Activated naive CD8-positive, alpha-beta T cell treated with anti-CD3 and anti-CD28 coated beads, Interleukin-2, amount 10 ng/mL, durations not matched to agents 7 days and 5 days (primary cell): Measurements from ENCODE around the gene MAGI3. TPM values are rescaled to one million over a fixed set of nuclear protein-coding genes. Genes with fewer than 3 reads are reported as not detected.
A peak's percentile ranks its signal among the peaks of the same experiment; 100 is the strongest.

Experiments
- ATAC-seq: fragments of 150-1000 bp; cut with Tn5 transposase; one replicate; pipeline ENCODE4 v1.10.0; 2021; ENCODE audit warnings: low read depth, moderate library complexity
- POLR2A ChIA-PET: fragments of 350-600 bp; sonication (Branson Sonifier 250); formaldehyde crosslinking; loops from one replicate; lab custom pipeline; 2021; ENCODE audit warnings: antibody characterized with exemption; lab: Charles Lee
- DNase-seq: peaks from one replicate; pipeline ENCODE4 v3.0.0; 2021
- H3K27ac Mint-ChIP-seq: one replicate; pipeline ENCODE4 v1.8.0; 2022; ENCODE audit warnings: mild to moderate bottlenecking, mixed read lengths
- H3K27me3 Mint-ChIP-seq: one replicate; pipeline ENCODE4 v1.8.0; 2022; ENCODE audit warnings: mild to moderate bottlenecking, moderate library complexity, mixed read lengths
- H3K36me3 Mint-ChIP-seq: one replicate; pipeline ENCODE4 v1.8.0; 2021; ENCODE audit warnings: mild to moderate bottlenecking, mixed read lengths
- H3K4me1 Mint-ChIP-seq: one replicate; pipeline ENCODE4 v1.8.0; 2021; ENCODE audit warnings: mixed read lengths
- H3K4me3 Mint-ChIP-seq: one replicate; pipeline ENCODE4 v1.8.0; 2022; ENCODE audit warnings: mild to moderate bottlenecking, moderate library complexity, mixed read lengths
- H3K9me3 Mint-ChIP-seq: one replicate; pipeline ENCODE4 v1.8.0; 2021; ENCODE audit warnings: mixed read lengths
- total RNA-seq, 2 experiments: library from RNA; stranded (reverse); gene quantifications; one replicate each; pipeline ENCODE4 v1.2.3, GENCODE V29; 2021

MAGI3 gene
- total RNA-seq, result 1 to 10 TPM; 5.2 to 5.8 TPM

GRCh38 chr1:113389953-113390834 is at the start of gene MAGI3:
MAGI3 (plus strand) TSS chr1:113390515; CDS start chr1:113391034, 519 bp downstream.
- Mint-ChIP-seq H3K9me3 (peaks cover 2% of the 10 kb centered on the region), H3K36me3 (no peaks in the 10 kb centered on the region)
- peak; percentile 96 for DNase-seq

GRCh38 chr1:113353580-113353979 is 36.7 kb upstream of the MAGI3 start:
- H3K4me3 Mint-ChIP-seq, result no peak overlapping the region
- H3K36me3 Mint-ChIP-seq, result no peaks in the 10 kb centered on the region
- ATAC-seq, result no peak
- peaks cover 10% of the 10 kb centered on the region for H3K27me3 Mint-ChIP-seq
- no peak overlapping the region for H3K27ac Mint-ChIP-seq
- no peaks in the 10 kb centered on the region for H3K4me1 Mint-ChIP-seq
- POLR2A ChIA-PET, result no interaction called here
- no peaks in the 10 kb centered on the region for H3K9me3 Mint-ChIP-seq
- no peak for DNase-seq

More at GRCh38 chr1:113389953-113390834, at the start of gene MAGI3:
- peaks cover 45% of the 10 kb centered on the region for H3K27me3 Mint-ChIP-seq
- peak; percentile 98 for ATAC-seq
- H3K4me3 Mint-ChIP-seq, result peak within 1 kb of the TSS; percentile 98
- peak within 1 kb of the TSS; percentile 95 for H3K27ac Mint-ChIP-seq
- peaks cover 26% of the 10 kb centered on the region for H3K4me1 Mint-ChIP-seq
- POLR2A ChIA-PET, result no interaction called here

GRCh38 chr1:113363935-113364334 is 26.4 kb upstream of the MAGI3 start:
- ATAC-seq, result no peak
- H3K27ac Mint-ChIP-seq, result no peak overlapping the region
- H3K4me1 Mint-ChIP-seq, result peaks cover 4% of the 10 kb centered on the region
- no peak overlapping the region for H3K4me3 Mint-ChIP-seq
- H3K27me3 Mint-ChIP-seq, result peaks cover 1% of the 10 kb centered on the region
- H3K9me3 Mint-ChIP-seq, result peaks cover 1% of the 10 kb centered on the region
- no peaks in the 10 kb centered on the region for H3K36me3 Mint-ChIP-seq
- DNase-seq, result no peak
- POLR2A ChIA-PET, result no interaction called here

- no peaks in the 10 kb centered on the region for H3K36me3 Mint-ChIP-seq
- H3K4me1 Mint-ChIP-seq, result peaks cover 10% of the 10 kb centered on the region
- peaks cover 5% of the 10 kb centered on the region for H3K27me3 Mint-ChIP-seq
- no peak overlapping the region for H3K27ac Mint-ChIP-seq
- H3K9me3 Mint-ChIP-seq, result peaks cover 1% of the 10 kb centered on the region
- ATAC-seq (no peak), DNase-seq (no peak)
- H3K4me3 Mint-ChIP-seq, result no peak overlapping the region
- POLR2A ChIA-PET, result no interaction called here
Observed at GRCh38 chr1:113369040-113369439, 21.3 kb upstream of the MAGI3 start.

GRCh38 chr1:113369699-113370098 is 20.6 kb upstream of the MAGI3 start:
- Mint-ChIP-seq H3K9me3 (peaks cover 1% of the 10 kb centered on the region), H3K4me3 (no peak overlapping the region), H3K27ac (no peak overlapping the region), H3K4me1 (peaks cover 10% of the 10 kb centered on the region), H3K36me3 (no peaks in the 10 kb centered on the region), H3K27me3 (peaks cover 7% of the 10 kb centered on the region)
- no peak for ATAC-seq
- no peak for DNase-seq
- POLR2A ChIA-PET, result no interaction called here

GRCh38 chr1:113370868-113371267 is 19.4 kb upstream of the MAGI3 start:
- H3K9me3 Mint-ChIP-seq, result peaks cover 1% of the 10 kb centered on the region
- POLR2A ChIA-PET, result no interaction called here

GRCh38 chr1:113372546-113372945 is 17.8 kb upstream of the MAGI3 start:
- no peaks in the 10 kb centered on the region for H3K36me3 Mint-ChIP-seq
- peaks cover 15% of the 10 kb centered on the region for H3K27me3 Mint-ChIP-seq
- H3K9me3 Mint-ChIP-seq, result peaks cover under 1% of the 10 kb centered on the region
- peaks cover 10% of the 10 kb centered on the region for H3K4me1 Mint-ChIP-seq
- H3K4me3 Mint-ChIP-seq, result no peak overlapping the region
- no peak overlapping the region for H3K27ac Mint-ChIP-seq
- ATAC-seq (no peak), DNase-seq (no peak)
- POLR2A ChIA-PET, result no interaction called here

More at GRCh38 chr1:113370868-113371267, 19.4 kb upstream of the MAGI3 start:
- H3K4me3 Mint-ChIP-seq, result no peak overlapping the region
- no peak for DNase-seq
- peaks cover 10% of the 10 kb centered on the region for H3K4me1 Mint-ChIP-seq
- peaks cover 12% of the 10 kb centered on the region for H3K27me3 Mint-ChIP-seq
- no peak for ATAC-seq
- no peak overlapping the region for H3K27ac Mint-ChIP-seq
- no peaks in the 10 kb centered on the region for H3K36me3 Mint-ChIP-seq

GRCh38 chr1:113373644-113374043 is 16.7 kb upstream of the MAGI3 start:
- peaks cover 22% of the 10 kb centered on the region for H3K27me3 Mint-ChIP-seq

GRCh38 chr1:113375878-113376277 is 14.4 kb upstream of the MAGI3 start:
- Mint-ChIP-seq H3K9me3 (no peaks in the 10 kb centered on the region), H3K27me3 (peaks cover 30% of the 10 kb centered on the region), H3K4me1 (no peaks in the 10 kb centered on the region), H3K36me3 (no peaks in the 10 kb centered on the region), H3K4me3 (no peak overlapping the region), H3K27ac (no peak overlapping the region)
- DNase-seq (no peak), ATAC-seq (no peak)
- POLR2A ChIA-PET, result no interaction called here

More at GRCh38 chr1:113373644-113374043, 16.7 kb upstream of the MAGI3 start:
- no peak overlapping the region for H3K27ac Mint-ChIP-seq
- H3K4me1 Mint-ChIP-seq, result peaks cover 8% of the 10 kb centered on the region
- no peaks in the 10 kb centered on the region for H3K9me3 Mint-ChIP-seq
- no peak overlapping the region for H3K4me3 Mint-ChIP-seq
- ATAC-seq (no peak), DNase-seq (no peak)
- no peaks in the 10 kb centered on the region for H3K36me3 Mint-ChIP-seq
- POLR2A ChIA-PET, result no interaction called here

GRCh38 chr1:113380075-113380474 is 10.2 kb upstream of the MAGI3 start:
- ATAC-seq (no peak), DNase-seq (no peak)
- H3K9me3 Mint-ChIP-seq, result no peaks in the 10 kb centered on the region
- peaks cover 25% of the 10 kb centered on the region for H3K27me3 Mint-ChIP-seq
- POLR2A ChIA-PET, result no interaction called here
- H3K4me1 Mint-ChIP-seq, result no peaks in the 10 kb centered on the region
- H3K4me3 Mint-ChIP-seq, result no peak overlapping the region
- H3K36me3 Mint-ChIP-seq, result no peaks in the 10 kb centered on the region
- no peak overlapping the region for H3K27ac Mint-ChIP-seq

- Mint-ChIP-seq H3K36me3 (no peaks in the 10 kb centered on the region), H3K4me1 (peaks cover 26% of the 10 kb centered on the region), H3K27ac (no peak overlapping the region), H3K9me3 (peaks cover 2% of the 10 kb centered on the region), H3K4me3 (no peak overlapping the region), H3K27me3 (peaks cover 28% of the 10 kb centered on the region)
- no peak for DNase-seq
- POLR2A ChIA-PET, result no interaction called here
- no peak for ATAC-seq
Observed at GRCh38 chr1:113388017-113388620, 2.2 kb upstream of the MAGI3 start.

GRCh38 chr1:113388621-113389358 is 1.5 kb upstream of the MAGI3 start:
- peaks cover 34% of the 10 kb centered on the region for H3K27me3 Mint-ChIP-seq
- H3K9me3 Mint-ChIP-seq, result peaks cover 2% of the 10 kb centered on the region
- no peak overlapping the region for H3K27ac Mint-ChIP-seq
- ATAC-seq (no peak), DNase-seq (no peak)
- H3K4me1 Mint-ChIP-seq, result peaks cover 26% of the 10 kb centered on the region
- POLR2A ChIA-PET, result no interaction called here
- peak overlapping the region; percentile 98 for H3K4me3 Mint-ChIP-seq
- H3K36me3 Mint-ChIP-seq, result no peaks in the 10 kb centered on the region

GRCh38 chr1:113389359-113389952 is 859 bp upstream of the MAGI3 start:
- H3K36me3 Mint-ChIP-seq, result no peaks in the 10 kb centered on the region
- ATAC-seq (no peak), DNase-seq (no peak)

More at GRCh38 chr1:113389359-113389952, 859 bp upstream of the MAGI3 start:
- peaks cover 2% of the 10 kb centered on the region for H3K9me3 Mint-ChIP-seq
- POLR2A ChIA-PET, result no interaction called here
- peak overlapping the region; percentile 98 for H3K4me3 Mint-ChIP-seq
- peaks cover 41% of the 10 kb centered on the region for H3K27me3 Mint-ChIP-seq
- H3K4me1 Mint-ChIP-seq, result peaks cover 26% of the 10 kb centered on the region
- H3K27ac Mint-ChIP-seq, result peak overlapping the region; percentile 95
